ENCODE measurements around the gene ABCA2.

- TF ChIP-seq CTCF (IDR thresholded peaks at IDR 0.05) (no peak), REST (IDR thresholded peaks at IDR 0.05; ENCODE audit: insufficient read depth in 1 of 2, low read depth in 2 of 2, low read length in 1 of 2) (no peak), POLR2AphosphoS5 (IDR thresholded peaks at IDR 0.05; ENCODE audit: low read depth, low read length) (no peak), SIN3A (IDR thresholded peaks at IDR 0.05; ENCODE audit: borderline replicate concordance, insufficient read depth, low read depth, low read length) (no peak), TCF7L2 (IDR thresholded peaks at IDR 0.05; ENCODE audit: low read depth, low read length) (no peak)
Measured at GRCh38 chr9:137057545-137057944, 29.5 kb upstream of the ABCA2 start.
